Measurements from ENCODE around the gene DAO.

GRCh38 chr12:108842361-108842760 is 37.5 kb upstream of the DAO start:
- no peak for TF ChIP-seq CTCF (IDR thresholded peaks at IDR 0.05)
- TF ChIP-seq POLR2A (IDR thresholded peaks at IDR 0.05) = no peak
